NCI-H69 (cell line): ENCODE results near the gene SPON1.

Experiments
- DNase-seq: peaks from one replicate; lab custom pipeline; 2025; lab: John Stamatoyannopoulos, UW

Gene SPON1

DNA sequence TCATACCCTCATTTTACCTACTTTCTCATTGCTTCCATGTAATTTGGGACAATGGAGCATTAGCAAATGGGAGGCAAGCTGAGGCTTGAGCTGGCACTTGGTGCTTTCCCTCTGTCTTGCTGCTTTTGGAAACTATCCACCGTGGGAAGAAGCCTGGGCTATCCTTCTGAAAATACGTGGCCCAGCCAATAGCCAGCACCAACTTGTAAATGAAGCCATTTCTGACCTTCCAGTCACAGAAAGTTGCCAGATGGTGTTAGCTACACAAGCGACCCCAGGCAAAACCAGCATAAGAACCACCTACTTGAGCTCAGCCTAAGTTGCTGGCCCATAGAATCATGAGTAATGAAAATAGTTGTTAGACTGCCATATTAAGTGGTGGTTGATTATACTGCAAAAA is 18.5 kb upstream of the SPON1 start:
- peak; percentile 63 for DNase-seq

DNA sequence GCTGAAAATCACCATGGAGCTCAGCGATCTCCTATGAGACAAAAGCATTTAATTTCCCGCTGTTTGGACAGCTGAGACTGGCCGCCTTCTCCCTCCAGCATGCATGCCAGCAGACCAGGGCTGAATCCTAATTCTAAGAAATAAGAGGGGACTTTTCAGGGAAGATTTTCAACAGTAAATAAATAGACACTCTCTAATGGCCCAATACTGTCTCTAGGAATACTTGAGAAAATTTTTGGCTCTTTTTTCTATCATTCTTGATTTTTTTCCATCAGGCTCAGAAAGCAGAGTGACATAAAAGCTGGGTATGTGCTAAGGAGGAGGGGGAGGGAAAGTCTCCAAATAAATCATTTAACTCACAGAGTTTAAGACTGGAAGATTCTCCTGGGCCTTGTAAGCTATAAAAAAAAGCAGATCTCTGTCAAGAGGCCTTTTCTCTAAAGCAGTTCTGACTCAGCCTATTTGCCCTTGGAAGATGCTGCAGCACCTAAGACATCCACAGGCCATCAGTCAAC is 17.6 kb upstream of the SPON1 start:
- DNase-seq, result peak; percentile 79

DNA sequence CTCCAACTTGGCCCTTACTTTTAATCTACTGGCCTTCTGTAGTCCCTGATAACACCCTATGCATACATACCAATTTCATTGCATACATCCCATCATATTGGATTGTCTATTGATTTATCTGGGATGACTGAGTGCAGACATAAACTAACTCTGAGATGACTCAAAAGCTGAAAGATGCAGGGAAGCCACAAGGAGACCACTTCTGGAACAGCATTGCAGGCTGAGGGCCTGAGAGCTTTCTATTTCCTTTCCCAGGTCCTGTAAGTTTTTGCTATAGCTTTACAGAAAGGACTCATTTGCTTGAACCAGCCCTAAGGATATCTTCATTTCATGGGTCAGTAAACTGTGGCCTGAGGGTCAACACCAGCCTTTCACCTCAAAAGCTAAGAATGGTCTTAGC is 15.1 kb upstream of the SPON1 start:
- DNase-seq, result no peak

DNA sequence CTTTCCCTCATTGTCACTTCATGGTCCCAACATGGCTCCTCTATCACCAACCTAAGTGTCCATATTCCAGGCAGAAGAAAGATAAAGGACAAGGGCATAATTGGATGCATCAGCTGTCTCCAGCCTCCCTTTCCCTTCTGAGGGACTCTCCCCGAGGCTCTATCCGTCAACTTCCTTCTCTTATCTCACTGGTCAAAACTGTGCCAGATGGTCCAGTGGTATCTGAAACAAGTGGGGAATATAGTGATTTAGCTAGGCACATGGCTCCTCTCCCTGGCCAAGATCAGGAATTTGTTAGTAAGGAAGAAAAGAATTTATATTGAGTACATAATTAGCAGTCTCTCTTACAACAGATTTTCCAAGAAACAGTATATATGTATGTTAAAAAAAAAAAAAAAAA is 12.6 kb upstream of the SPON1 start:
- peak; percentile 79 for DNase-seq

GRCh38 chr11:13952221-13952620 is 10.3 kb upstream of the SPON1 start:
- no peak for DNase-seq

GRCh38 chr11:13952668-13953067 is 9.9 kb upstream of the SPON1 start:
- DNase-seq, result peak; percentile 18

DNA sequence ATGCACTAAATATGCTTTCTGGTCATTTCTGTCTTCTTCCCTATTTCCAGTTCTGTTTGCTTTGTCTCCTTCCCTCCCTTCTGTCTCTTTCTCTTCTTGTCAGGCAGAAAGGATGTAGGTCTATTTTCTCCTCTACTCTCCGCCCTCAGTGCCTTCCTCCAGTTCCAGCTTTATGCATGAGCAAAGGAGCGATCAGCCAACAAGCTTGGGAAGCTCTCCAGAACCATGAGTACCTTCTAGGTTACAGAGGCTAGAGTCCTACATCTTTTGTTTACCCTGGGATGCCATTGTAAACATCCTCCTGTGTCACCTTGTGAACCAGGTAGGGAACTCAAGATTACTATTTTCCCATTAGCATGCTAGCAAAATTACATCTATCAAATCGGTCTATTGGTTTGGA is 7.9 kb upstream of the SPON1 start:
- peak; percentile 49 for DNase-seq

- DNase-seq, result peak; percentile 70
These were observed 6.5 kb upstream of the SPON1 start for GRCh38 chr11:13955971-13956421.

DNA sequence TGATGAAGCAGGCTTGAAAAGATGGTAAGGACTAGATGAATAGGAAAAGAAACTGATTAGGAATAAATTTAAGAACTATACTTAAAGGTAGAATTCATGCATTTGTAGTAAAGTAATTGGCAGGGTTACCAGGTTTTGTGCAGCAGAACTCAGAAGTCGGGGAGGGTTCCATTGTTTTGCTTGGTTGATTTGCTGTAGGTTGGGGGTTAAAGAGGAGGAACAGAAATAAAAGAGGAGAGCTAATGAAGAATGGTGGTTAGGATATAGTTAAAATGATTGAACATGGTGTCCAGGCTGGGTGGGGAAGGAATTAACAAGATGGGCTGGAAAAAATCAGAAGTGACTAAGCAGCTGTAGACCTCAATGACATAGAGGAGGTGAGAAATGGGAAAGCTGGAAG is 5.5 kb upstream of the SPON1 start:
- no peak for DNase-seq

DNA sequence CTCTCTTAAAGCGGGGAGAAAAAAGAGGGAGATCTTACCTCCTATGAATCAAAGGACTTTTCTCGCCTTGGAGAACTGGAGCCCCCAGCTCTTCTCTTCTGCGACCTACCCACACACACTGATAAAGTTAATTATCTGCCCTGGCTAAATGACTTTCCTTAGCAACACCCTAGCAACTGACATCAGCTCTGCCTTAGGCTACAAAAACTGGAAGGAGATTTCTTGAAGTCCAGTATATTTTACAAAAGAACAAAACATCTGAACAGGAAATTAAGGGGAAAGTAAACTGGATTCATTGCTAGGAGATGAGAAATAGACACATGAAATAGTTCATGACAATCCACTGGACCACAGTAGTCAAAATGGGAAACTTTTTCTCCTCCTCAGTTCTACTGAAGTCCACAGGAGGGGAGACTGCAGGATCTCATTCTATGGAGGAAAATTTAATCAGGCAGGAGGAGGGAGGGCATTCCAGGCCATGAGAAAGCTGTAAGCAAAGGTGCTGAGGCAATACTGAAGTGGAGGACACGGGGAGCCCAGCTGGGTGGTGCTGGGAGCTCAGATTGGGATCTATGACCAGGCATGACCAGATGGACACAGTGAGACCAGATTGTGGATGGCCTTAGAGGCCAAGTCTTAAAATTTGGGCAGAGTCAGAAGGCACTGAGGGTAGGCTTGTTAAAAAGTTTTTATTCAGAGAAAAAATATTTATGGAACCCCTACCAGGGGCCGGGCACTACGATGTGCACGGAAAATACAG is 3.7 kb upstream of the SPON1 start:
- DNase-seq, result peak; percentile 15

- no peak for DNase-seq
These were observed 343 bp upstream of the SPON1 start for GRCh38 chr11:13962198-13962561.

GRCh38 chr11:13963169-13963948 is 836 bp downstream of the SPON1 start:
- peak; percentile 52 for DNase-seq

DNA sequence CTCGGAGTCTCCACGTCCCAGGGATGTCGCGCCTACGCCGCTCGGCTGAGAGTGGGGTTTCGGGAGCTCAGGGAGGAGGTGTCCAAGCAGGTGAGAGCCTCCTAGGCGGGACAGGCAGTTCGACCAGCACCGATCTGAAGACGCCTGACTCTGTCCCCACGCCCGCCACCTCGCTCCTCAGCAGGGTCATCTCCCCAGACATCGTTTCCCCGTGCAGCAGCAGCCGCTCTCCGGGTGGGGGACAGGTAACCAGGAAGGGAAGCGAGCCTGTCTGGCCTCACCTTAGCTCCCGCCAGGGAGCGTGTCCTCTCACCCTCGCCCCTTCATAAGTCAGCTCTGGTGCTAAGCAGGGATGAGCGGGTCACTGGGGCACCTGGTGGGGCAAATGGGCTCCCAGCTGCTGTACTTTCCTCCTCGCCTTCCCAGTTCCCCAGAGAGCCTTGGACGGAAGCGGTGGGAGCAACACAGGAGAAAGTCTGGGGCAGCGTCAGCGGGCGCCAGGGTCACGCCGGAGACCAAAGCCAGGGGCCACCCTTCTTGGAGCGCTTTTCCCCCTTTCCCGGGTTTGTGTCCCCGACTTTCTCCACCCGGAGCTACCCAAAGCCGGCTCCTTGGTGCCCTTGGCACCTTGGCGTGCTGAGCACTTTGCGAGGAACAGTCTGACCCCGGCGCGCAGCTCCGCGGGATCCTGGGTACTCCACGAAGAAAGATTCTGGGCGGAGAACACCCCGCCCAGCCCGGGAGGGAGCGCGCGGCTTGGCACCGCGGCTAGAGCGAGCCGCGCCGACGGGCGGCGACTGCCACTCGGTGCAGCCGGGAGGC is 1.6 kb downstream of the SPON1 start:
- peak; percentile 74 for DNase-seq

- DNase-seq, result no peak
These were observed 2.2 kb downstream of the SPON1 start for GRCh38 chr11:13964771-13965074.

DNA sequence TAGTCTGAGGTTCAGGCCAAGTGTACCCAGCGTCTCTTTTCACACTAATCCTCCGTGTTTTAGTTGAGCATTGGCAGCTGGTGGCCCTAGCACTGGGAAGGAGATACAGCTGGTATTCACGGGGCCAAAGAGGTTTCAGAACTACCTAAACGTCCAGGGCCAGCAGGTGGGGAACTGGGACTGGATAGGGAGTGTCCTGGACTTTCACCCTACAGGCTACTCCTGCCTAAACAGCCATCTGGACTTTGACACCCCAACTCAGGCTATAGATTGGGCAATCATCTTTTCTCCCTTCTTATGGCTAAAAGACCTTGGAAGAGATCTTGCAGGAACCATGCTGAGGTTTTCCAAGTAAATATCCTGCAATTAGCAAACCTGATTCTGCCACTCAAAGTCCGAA is 2.8 kb downstream of the SPON1 start:
- DNase-seq, result peak; percentile 22

DNA sequence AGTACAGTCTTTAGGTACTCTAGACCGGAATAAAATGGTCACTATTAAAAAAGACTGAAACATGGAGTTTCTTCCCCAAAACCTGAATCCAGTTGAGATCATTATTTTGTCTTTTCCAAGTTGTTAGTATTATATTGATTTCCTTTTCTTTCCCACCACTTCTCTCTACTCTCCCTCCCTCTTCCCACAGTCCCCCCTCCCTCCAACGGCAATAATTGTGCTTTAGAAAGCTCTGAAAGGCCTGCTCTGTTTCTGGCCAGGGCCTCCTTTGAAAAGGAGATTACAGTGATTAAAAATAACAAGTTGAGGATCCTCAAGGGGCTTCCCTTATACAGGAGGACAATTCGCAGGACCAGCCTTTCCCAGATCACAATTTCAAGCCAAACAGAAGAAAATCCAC is 3.5 kb downstream of the SPON1 start:
- DNase-seq, result peak; percentile 39

- DNase-seq, result no peak
These were observed 4.0 kb downstream of the SPON1 start for GRCh38 chr11:13966486-13966885.

- DNase-seq, result peak; percentile 82
These were observed 8.5 kb downstream of the SPON1 start for GRCh38 chr11:13970986-13971385.

DNA sequence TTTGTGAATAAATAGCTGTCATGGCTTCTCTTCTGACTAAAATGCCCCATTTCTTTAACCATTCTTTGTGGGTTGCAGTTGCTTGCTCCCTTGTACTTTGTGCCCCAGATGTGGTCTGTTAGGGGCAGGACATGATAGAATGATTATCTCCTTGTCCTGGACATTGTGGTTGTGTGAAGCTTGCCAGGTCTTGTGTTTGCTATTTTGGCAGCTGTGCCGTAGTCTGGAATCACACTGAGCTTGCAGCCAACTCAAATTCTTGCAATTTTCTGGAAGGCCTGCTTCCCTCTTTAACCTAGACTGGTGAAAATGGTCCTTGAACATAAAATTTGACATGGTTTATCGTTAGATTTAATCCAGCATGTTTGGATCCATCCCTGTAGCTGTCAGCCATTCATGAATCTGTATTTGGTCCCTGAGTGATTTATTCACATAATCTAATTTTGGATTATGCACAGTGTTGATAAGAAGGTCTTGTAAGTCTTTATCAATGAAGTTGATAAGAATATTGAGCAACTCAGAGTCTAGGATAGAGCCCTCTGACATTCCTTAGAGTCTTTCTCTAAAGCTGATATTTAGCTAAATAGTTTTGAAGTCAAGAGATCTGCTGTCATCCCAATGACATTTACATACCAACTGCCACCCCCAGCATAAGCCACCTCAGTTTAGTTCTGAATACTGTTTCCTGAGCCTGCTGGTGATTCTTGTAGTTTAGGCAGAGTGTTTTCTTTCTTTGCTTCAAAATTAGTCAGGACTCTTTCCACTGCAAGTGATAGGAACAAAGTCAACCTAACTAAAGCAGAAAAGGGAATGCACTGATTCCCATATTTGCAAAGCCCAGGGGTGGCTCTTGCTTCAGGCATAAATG is 9.8 kb downstream of the SPON1 start:
- DNase-seq, result no peak

DNA sequence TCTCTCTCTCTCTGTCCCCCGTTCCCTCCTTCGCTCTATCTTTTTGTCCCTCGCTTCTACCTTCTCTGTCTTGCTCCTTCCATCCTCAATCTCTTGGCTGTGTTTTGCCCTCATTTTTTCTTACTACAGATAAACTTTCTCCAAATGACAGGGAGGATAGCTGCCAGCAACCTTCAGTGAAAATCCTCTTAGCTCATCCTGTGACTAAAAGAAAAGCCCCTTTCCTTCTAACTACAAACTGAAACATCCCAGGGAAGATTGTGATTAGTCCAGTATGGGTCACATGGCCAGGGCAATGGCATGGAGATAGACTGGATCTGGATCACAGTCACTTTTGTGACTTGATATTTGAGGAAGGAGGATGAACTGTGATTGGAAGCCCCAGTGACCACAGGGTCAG is 10.4 kb downstream of the SPON1 start:
- DNase-seq, result no peak

- DNase-seq, result no peak
These were observed 12.1 kb downstream of the SPON1 start for GRCh38 chr11:13974631-13975030.
